ENCODE measurements around the gene MCRS1.

The MCRS1 gene

DNA sequence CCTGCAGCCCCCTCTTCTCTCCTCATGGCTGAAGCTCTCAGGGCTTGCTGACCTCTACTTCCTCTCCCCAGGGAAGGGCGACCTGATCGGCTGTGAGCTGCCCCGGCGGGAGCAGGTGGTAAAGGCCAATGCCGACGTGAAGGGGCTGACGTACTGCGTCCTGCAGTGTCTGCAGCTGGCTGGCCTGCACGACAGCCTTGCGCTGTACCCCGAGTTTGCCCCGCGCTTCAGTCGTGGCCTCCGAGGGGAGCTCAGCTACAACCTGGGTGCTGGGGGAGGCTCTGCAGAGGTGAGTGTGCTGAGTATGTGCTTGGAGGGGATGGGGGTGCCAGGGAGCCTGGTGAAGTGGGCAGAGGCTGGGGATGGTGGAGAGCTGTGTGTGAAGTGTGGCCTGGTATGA is 13.7 kb downstream of the MCRS1 start:
- no peak for DNase-seq

DNA sequence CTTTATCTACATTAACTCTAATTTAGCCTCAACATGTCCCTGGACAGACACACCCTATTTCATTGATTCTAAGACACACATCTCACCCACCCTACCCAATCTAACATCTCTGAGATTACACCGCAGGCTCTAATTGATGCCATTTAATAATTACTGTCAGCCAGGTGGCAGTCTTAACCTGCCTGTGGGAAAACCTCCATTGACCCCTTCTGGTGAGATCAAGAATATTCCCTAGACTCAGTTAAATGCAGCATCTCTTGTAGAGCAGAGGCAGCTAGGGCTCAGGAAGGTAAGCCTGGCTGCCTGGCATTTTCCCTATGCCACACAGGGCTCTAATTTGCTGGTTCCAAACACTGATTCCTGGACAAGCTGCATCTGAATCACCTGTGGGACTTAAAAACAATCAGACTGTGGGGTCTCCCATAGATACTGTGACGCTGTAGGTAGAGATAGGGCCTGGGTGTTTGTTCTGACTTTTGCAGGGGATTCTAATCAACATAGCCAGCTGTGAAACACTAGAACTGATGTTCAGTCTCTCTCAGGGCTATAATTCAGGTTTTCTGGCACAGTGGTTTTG is 14.3 kb downstream of the MCRS1 start:
- DNase-seq, result no peak

DNA sequence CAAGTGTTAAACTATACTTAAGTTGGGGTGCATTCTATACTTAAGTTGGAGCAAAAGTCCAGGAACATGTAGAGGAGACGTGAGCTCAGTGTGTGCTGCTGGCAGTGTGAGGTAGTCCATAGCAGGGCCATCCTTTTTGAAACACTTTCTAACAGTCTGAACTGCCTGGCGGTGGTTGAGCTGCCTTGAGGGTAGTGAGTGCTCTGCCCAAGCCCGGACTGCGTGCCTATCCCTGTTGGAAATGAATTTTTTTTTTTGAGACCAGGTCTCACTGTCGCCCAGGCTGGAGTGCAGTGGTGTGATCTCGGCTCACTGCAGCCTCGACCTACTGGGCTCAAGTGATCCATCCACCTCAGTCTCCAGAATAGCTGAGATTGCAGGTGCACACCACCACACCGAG is 15.0 kb downstream of the MCRS1 start:
- no peak for DNase-seq

DNA sequence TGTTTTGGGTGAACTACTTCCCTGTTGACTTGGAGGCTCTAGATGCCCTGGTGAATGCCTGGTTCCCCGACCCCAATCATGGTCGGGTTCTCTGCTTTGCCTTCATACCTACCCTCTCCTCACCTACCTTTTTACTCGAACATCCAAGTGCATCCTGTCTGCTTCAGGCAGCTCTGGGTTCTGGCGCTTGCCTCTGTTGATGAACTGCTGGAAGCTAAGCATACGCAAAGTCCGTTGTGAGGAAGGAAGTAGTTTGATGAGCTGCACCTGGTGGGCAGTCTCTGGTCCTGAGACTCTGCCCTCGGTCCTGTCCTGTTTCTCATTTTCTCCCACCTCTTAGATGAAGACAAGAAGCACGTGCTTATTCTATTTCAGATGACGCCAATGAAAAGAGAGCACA is 15.5 kb downstream of the MCRS1 start:
- no peak for DNase-seq

DNA sequence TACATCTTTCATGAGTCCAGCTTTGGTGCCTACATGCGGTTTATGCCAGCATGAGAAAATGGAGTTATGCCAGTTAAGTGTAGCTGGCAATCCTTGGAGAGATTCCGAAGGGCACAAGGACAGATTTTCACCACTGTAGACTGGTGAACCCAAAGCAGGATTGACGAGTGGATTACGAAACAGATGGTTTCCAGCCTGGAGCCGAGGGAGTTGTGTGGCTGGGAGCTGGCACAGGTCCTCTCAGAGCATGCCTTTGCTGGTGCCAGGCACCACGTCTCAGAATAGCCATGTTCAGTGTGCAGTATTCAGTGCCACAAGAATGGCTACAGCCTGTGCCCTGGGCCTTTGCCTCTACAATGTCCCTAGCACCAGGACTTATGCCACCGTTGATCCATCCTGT is 15.9 kb downstream of the MCRS1 start:
- DNase-seq, result no peak

DNA sequence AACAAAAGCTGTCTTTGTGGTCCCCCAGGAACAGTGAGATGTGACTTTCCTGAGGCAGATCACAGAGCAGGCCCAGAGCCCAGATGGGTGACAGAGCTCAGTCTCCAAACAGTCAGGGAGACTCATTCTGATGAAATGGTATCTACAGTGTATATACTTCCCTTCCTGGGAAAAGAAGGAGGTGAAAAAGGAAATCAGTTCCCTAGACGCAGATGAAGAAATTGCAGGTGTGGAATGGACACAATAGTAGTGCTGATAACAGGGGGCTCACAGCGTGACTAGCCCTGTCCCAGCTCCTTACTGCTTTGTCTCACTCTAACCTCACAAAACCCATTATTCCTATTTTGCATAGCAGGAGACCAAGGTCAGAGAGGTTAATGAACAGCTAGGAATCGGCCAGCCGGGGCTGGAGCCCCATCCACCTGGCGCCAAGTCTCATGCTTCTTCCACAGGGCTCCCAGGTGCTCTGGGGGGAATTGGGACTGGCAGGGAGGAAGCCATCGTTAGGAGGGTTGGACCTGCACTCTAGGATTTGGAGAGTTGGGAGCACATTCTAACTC is 17.2 kb downstream of the MCRS1 start:
- no peak for DNase-seq

DNA sequence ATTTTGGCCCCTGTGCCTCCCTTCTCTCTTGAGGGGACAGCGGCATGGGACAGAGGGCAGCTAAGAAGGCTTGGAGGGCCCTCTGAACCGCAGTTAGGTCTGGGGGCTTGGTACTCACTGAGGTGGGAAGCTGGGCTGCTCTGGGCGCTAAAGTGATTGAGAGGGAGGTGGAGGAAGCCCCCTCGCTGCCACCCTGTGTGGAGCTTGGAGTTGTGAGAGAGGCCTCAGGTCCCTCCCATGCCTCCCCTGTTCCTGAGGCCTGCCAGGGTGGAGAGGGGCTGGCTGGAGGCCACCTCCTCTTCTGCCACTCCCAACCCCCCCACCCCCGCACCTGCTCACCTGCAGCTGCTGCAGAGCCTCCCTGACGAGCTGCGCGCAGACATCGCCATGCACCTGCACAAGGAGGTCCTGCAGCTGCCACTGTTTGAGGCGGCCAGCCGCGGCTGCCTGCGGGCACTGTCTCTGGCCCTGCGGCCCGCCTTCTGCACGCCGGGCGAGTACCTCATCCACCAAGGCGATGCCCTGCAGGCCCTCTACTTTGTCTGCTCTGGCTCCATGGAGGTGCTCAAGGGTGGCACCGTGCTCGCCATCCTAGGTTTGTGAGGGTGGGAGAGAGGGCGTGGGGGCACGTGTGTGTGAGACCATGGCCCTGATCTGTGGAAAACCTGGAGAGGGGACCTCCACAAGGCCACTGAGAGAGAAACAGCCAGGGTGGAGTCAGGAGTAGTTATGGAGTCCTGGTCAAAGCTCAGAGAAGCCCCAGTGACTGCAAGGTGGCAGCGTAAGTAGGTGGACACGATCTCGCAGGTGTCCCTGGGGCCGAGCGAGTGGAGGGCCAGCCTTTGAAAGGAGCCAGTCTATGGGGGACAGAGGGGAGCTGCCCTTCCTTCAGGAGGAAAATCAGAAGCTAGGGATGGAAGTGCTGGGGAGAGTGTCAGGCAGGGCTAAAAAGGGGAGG is 17.9 kb downstream of the MCRS1 start:
- DNase-seq, result no peak

DNA sequence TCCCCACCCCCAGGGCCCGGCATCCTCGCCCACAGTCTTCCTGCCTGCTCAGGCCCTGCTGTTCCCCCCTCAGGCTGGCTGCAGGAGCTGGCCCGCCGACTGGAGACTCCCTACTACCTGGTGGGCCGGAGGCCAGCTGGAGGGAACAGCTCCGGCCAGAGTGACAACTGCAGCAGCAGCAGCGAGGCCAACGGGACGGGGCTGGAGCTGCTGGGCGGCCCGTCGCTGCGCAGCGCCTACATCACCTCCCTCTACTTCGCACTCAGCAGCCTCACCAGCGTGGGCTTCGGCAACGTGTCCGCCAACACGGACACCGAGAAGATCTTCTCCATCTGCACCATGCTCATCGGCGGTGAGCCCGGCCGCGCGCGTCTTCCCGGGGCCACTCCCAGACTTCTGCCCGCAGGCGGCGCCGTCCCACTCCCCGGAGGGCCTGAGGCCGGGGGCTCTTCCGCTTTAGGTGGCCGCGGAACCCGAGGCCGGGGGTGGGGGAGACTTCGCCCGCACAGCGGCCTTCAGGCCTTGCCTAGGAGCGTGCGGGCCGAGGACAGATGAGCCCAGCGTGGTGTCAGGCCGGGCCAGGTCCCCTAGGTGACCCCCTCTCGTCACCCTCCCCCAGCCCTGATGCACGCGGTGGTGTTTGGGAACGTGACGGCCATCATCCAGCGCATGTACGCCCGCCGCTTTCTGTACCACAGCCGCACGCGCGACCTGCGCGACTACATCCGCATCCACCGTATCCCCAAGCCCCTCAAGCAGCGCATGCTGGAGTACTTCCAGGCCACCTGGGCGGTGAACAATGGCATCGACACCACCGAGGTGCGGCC is 18.9 kb downstream of the MCRS1 start:
- peak; percentile 18 for DNase-seq

DNA sequence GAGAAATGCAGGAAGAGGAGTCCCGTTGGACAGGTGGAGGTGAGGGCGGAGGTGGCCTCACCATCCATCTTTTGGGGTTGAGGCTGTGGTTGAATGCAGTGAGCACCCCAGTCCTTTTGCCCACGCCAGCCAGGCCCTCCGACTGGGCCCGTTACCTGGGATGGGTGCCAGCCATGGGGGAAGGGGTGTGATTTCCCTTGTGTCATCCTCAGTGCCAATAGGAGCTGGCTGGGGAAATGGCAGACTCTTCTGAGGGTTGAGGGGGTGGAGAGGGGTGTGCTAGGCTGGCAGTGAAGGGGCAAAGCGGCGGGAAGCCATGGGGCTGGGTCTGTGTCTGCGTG is 19.5 kb downstream of the MCRS1 start:
- no peak for DNase-seq

DNA sequence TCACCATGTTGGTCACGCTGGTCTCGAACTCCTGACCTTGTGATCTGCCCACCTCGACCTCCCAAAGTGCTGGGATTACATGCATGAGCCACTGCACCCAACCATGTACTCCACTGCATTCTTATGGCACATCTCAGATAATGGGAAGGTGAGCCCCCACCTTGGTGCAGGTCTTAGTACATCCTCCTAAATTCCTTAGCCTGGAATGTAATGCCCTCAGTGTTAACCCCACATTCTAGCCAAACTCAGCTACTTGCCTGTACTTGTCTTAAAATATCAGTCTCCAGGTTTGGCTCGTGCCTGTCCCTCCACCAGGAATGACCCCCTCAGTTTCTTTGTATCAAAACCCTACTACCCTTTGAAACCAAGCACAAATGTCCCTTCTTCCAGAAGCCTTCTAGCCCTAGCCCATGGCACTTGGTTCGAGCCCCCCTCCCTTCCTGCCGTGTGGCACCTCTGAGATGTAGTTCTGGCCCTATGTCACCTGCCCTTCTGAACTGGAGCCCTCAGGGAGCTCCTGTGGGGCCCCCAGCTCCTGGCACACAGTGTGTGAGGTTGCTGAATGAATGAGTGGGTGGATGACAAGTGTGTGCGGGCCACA is 20.8 kb downstream of the MCRS1 start:
- no peak for DNase-seq

DNA sequence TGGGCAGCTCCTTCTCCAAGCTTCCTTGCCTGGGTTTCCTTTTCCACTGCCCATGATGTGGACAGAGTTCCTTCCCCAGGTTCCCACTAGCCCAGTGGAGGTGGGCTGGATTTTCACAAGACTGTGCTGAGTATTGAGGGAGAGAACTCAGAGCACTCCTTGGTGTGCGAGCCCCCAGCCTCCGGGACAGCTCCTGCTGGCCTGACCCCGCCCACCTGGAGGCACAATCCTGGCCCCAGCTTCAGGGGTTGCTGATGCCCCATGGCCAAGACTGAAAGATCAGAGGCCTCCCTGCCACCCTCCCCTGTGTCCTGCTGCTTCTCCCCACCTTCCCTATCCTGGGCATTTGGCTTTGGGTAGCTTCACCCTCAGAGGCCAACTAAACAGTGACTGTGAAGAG is 21.5 kb downstream of the MCRS1 start:
- DNase-seq, result no peak

DNA sequence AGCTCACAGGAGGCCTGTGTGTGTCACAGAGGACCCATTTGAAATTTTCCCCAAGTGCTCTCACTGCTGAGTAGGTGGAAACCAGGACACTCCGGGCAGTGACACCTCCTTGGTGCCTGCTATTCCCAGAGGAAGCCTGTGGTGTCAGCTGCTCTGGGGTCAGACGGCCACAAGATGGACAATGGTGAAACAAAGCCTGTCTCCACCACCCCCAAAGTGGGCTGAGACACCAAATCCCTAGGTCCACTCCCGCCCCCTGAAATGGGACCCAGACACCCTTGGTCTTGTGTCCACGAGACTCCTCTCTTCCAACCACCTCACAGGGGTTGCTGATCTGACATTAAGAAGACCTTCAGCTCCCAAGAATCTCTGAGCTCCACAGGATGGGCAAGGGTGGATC is 22.1 kb downstream of the MCRS1 start:
- DNase-seq, result no peak

DNA sequence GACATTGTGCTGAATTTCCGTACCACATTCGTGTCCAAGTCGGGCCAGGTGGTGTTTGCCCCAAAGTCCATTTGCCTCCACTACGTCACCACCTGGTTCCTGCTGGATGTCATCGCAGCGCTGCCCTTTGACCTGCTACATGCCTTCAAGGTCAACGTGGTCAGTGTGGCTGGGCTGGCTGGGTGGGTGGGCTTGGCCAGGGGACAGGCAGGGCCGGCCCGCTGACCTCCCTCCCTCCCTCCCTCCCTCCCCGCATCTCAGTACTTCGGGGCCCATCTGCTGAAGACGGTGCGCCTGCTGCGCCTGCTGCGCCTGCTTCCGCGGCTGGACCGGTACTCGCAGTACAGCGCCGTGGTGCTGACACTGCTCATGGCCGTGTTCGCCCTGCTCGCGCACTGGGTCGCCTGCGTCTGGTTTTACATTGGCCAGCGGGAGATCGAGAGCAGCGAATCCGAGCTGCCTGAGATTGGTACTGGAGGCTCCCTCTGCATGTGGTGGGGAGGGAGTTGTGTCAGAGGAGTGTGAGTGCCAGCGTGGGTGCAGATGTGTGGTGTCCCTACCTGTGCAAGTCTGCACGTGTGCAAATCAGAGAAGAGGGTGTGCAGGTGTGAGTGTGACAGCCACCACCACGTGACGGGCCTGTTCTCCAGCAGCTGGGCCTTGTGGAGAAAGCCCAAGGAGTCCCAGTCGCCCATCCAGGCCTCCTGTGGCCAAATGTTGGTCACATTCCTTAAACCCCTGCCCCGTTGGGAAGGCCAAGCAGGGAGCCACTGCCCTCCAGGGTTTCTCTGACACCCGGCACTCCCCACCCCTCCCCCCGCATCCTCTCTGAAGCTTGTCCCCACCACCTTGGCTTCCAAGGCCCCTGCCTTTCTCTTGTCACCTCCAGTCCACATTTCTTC is 23.8 kb downstream of the MCRS1 start:
- no peak for DNase-seq

DNA sequence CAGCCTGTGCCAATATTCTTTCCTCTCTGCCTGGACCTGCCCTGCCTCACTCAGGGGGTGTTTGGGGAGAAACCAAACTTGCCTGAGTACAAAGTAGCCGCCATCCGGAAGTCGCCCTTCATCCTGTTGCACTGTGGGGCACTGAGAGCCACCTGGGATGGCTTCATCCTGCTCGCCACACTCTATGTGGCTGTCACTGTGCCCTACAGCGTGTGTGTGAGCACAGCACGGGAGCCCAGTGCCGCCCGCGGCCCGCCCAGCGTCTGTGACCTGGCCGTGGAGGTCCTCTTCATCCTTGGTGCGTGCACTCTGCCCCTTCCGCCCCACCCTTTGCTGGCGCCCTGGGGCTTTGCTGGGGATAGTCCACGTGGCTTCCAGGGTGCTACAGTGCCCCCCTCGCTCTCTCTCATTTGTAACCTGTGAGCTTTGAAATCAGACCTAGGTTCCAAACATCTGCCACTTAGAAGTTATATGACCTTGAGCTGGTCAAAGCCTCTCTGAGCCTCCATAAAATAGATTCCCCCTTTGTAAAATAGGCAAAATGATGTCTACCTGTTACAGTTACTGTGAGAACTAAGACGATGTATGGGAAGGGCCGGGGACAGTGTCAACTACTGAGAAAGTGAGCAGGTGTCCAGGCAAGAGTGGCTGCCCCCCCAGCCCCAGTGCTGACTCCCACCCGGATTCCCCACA is 24.6 kb downstream of the MCRS1 start:
- no peak for DNase-seq

DNA sequence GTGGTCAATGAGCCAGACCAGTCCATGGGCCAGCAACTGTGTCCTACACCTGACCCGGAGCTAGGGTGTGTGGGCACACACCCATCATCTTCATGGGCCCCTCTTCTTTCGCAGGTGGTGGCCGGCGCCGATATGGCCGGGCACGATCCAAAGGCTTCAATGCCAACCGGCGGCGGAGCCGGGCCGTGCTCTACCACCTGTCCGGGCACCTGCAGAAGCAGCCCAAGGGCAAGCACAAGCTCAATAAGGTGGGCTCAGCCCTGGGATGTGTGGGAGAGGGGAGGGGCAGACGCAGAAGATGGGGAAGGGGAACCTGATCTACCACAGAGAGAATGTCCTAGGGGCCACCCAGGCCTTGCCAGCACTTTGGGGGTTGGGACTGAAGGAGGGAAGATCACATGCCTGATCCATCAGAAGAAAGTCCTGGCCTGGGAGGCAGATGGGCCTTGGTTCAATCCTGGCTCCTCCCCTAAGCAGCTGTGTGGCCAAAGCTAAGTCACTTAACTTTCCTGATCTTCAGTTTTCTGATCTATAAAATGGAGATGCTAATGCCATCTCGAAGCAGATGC is 25.3 kb downstream of the MCRS1 start:
- DNase-seq, result no peak

DNA sequence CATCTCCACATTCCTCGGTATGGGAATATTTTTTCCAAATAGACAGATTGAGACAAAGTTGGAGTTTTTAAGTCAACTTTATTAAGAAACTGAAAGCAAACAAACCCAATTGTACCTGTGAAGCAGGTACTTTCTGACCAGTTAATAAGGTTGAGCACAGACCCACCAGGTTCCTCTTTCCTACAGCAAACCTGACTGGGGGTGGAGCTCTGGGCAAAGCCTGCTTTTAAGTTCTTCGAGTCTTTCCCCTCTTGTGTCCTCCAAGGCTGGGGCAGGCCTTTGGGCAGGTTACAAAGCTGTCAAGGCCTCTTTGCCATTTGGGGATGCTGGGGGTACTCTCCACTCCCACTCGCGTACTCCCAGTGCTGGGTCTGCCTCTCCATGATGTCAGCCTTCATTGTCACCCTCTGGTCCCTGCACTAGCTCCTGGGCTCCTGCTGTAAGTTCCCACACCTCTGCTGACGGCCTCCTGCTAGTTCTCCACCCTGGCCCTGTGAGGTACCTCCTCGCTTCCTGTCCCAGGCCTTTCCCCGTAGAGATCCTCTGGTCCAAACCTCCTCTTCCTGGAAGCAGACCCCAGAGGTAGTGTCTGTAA is 25.9 kb downstream of the MCRS1 start:
- DNase-seq, result no peak

DNA sequence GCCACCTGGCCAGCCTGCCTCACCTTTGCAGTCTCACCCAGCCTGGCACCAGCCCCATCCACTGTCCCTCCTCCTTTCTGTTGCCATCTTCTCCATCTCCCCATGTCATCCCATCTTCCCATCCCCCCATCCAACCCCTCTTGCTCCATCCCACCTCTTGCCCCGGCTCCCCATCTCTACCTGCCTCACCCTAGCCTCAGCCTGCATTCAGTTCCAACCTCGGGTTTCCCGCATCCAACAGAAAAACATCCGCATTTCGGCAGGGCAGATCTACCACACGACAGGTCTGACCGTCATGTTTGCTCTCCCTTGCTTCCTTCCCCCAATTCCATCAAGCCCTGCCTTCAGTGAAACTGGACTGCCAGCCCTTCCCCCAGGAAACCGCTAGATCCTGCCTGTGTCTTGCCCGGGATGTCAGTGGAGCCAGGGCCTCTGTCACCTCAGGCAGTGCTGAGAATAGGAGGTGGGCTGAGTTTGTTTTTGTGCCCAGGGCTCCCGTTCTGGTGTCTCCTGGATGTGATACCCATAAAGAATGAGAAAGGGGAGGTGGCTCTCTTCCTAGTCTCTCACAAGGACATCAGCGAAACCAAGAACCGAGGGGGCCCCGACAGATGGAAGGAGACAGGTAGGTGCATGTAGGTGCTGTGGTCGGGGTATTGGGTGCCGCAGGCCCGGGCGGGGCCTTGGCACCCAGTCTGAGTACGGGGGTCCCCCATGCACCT is 26.6 kb downstream of the MCRS1 start:
- no peak for DNase-seq

DNA sequence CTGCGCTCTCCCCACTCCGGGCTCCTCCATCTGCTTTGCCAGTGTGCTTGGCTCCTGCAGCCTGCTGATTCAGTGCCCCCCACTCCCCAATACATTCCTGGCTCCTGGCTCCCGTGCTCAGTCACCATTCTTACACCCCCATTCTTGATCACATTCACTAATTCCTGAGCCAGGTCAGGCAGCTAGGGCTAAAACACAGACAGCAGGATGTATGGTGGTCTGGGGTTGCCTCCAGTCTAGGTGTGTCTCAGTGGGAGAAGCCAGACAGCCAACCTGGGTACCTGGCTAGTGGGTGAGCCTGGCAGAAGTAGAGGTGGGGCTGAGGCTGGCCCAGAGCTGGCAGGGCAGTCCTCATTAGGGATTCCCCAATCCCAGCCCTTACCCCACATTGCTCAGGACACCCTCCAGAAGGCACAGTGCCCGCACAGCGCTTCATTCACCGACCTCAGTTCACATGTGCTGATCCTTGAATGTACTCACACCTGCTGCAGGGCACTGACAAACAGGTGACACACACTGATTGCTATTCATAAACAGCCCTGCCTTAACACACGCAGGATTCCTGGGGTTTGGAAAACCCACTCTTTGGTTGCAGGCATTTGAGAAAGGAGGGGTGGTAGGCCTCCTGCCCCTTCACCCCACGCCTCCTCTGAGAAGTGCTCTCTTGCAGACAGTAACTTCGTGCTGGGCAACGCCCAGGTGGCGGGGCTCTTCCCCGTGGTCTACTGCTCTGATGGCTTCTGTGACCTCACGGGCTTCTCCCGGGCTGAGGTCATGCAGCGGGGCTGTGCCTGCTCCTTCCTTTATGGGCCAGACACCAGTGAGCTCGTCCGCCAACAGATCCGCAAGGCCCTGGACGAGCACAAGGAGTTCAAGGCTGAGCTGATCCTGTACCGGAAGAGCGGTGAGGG is 27.5 kb downstream of the MCRS1 start:
- DNase-seq, result no peak
